RPMI8226 (cell line): Measurements from ENCODE around the gene ODAD2.
"Not testable (repeated sequence)": the region's sequence is repeated elsewhere in the genome, so short reads cannot be mapped to it uniquely, and the experiment has no call there.

Source experiments
- DNase-seq: peaks from one replicate; pipeline ENCODE4 v3.0.0-alpha.2; 2015

The ODAD2 gene

GRCh38 chr10:27998954-27999275, at the start of gene ODAD2:
TSS of gene ODAD2 (minus strand) at chr10:27999079. CDS start at chr10:27995142, 3,937 bp downstream.
- no peak for DNase-seq

DNA sequence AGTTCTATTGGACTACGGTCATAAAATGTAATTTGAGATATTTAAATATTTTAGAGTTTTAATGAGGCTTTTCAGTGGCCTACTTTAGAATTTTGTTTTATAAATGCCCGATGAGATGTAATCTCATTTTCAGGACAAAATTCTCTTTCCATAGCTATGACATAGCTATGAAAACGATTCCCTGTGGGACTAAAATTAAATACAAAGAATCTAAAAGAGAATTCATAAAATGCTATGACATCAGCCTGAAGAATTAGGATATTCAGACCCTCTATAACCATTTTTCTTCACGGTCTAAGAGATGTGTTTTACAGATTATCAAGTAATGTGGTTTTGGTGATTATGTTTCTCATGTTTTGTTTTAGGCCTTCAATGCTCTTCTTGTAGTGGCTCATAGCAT, 48.2 kb upstream of the ODAD2 start:
- no peak for DNase-seq

DNA sequence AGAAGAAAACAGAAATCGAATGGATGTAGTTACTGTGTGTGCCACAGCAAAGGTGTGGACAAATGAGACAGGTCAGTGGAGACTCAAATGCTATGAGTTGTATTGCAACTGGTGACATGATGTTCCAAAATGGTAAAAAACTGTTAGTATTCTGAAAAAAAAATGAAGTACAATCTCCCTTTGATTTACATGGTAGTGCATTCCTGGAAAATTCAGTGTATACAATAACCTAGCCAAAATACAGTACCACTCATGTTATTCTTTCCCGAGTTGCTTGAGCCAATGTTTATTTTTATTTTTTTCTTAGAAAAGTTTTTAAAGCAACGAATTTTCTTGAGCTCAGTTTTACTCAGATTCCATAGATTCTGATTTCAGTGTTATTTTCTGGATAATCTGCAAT, 47.7 kb upstream of the ODAD2 start:
- no peak for DNase-seq

DNA sequence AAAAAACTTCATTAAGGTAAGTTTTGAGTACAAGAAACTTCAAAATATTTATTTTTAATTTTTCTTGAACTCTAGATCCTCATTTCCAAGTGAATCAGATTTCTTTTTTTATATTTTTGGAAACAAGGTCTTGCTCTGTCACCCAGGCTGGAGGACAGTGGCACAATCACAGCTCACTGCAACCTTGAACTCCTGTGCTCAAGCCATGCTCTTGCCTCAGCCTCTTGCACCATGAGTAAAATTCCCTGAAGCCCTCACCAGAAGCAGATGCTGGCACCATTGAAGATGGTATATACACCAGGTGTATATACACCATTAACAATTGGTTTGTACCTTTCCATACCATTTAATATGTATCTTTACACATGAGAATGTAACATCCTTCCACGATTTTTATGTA, 45.1 kb upstream of the ODAD2 start:
- DNase-seq: no peak

DNA sequence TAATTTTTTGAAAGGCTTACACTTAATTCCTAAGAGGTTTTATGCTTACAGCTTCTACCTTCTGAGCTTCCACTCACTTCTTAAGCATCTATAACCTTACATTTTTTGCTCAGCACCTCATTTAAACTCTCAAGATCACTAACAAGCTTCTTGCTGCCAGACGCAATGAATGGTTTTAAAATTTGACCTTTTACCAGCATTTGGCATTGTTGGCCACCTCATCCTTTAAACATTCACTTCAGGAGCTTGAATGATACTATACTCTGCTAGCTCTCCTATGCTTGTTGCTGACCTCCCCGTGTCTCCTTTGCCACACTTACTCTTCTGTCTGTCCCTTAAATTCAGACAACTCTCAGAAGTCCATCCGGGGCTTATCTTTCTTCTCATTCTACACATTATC, 37.7 kb upstream of the ODAD2 start:
- DNase-seq: no peak

GRCh38 chr10:28020993-28021982, 22.4 kb upstream of the ODAD2 start:
- no peak for DNase-seq

DNA sequence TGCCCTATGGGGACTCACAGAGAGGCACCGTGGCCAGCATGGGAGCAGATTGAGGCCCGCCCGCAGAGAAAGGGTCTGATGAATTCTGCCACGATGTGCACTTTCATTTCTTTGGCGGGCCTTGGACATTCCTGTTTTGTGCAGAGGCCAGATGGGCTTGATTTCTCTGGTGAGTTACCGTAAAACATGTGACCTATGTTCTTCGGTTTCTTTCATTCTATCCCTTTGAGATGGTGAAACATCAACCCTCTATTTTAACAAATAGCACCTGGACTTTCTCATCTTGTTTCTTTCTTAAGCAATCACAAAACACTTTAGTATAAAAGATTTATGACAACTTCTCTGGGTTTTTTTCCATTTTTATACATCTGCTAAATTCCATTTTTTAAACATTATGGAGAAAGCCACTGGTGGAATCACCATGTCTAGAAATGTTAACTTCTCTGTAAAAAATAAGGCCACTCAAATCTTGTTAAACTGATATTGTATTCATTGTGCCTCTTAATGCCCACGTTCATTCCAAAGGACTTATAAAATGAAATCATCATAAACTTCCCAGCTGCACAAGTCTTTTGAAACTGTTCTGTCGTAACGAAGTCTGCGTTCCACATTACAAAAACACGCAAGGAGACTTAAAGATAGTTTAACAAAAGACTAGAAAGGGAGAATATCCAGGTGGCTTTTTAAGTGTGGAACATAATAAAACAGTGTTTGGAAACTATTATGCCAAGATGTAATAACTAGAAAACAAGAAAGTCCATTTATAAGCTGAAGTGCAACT, 21.4 kb upstream of the ODAD2 start:
- DNase-seq: no peak

DNA sequence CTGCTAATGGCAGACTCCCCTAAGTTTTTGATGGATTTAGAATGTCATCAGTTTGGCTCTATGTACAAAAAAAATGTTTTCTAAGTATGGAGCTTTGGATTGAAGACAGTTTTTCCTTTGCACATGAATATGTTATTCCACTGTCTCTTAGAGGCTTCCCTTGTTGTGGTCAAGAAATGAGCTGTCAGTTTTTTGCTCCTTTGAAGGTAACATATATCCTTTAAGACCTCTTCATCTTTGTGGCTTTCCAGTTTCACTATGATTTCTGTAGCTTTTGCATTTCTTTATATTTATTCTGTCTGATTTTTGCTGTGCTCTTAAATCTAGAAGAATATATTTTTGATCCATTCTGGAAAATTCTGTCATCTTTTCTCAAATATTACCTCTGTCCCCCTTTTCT, 15.8 kb upstream of the ODAD2 start:
- DNase-seq: no peak

GRCh38 chr10:28012990-28013515, 14.2 kb upstream of the ODAD2 start:
- DNase-seq: no peak

GRCh38 chr10:28010821-28011220, 11.9 kb upstream of the ODAD2 start:
- DNase-seq: no peak

DNA sequence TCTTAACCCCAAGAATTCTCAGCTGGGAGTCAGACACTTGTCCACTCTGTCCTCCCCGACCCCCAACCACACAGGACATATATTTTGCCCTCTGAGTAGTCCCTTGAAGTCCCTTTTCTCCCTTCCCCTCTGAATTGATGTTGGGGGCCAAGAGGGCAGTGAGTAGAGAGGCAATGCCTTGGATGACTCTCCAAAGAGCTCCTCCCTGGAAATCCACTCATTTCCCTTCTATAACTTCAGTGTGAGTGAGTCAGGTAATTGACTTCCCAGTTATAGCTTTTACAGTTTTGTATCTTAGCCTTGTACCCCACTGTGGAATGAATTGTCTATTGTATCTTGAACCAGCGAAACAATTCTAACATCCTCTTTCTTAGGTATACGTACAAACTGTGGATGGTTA, 9.2 kb upstream of the ODAD2 start:
- no peak for DNase-seq

- DNase-seq: no peak
Measured at GRCh38 chr10:28001353-28001752, 2.5 kb upstream of the ODAD2 start.

- DNase-seq: no peak
Measured at GRCh38 chr10:27998178-27998953, 513 bp downstream of the ODAD2 start.

DNA sequence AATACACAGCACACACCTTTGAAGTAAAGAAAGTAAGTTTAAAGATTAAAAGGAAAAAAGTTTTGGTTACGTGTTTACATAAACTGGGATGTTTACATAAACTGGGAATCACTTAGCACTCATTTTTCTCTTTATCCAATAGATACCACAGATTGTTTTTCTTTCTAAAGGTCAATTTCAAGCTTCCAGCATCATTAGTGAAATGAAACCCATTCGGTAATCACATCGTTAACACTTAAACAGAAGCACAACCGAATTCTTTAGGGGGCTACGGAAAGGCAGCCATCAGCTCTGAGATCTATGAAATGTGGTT, 1.1 kb downstream of the ODAD2 start:
- no peak for DNase-seq

GRCh38 chr10:27995311-27995710, 3.6 kb downstream of the ODAD2 start:
- no peak for DNase-seq

DNA sequence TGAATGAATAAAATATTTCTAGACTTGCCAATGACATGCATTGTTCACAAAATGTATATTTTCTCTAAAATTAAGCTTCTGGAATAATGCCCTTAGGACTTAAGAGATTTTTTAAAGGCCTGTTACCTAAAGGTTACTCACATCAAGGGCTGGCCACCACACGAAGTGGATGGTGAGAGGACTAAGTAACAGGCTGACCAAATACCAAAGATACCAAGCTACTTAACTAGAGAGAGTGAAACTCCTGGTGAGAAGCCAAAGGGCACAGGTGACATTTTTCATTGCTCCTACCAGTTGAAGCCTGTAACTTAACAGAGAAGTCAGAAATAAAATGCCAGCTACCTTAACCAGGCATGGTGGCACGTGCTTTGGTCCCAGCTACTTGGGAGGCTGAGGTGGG, 9.5 kb downstream of the ODAD2 start:
- DNase-seq: not testable (repeated sequence)

GRCh38 chr10:27986821-27987220, 12.1 kb downstream of the ODAD2 start:
- DNase-seq: no peak

DNA sequence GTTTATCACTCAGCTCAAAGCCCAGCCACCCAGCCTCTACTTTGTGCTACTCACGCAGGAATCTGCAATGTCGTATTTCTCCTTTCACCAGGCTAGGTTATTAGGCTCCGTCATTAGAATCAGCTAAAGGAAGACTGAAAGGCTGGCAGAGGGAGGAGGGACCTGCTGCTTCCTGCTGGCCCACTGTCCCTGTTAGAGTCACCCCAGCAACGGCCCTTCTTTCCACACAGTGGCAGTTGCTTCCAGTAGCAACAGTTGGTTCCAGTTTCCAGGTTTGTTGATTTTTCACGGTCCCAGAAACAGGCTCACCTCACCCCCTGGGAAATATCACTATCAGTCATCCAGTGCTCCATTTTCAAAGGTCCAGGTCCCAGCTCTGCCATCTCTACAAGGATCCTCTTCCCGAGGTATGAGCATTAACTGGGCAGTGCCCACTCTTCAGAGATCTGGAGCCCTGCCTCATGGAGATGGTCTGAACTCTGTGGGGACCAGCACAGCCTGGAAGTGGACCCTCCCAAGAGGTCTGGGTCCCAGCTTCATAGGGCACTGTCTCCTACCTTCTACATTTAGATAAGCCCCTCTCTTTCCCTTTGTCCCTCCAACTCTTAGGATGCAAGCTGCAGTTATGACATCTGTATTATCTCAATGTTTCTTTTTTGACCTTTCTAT, 15.9 kb downstream of the ODAD2 start:
- no peak for DNase-seq

DNA sequence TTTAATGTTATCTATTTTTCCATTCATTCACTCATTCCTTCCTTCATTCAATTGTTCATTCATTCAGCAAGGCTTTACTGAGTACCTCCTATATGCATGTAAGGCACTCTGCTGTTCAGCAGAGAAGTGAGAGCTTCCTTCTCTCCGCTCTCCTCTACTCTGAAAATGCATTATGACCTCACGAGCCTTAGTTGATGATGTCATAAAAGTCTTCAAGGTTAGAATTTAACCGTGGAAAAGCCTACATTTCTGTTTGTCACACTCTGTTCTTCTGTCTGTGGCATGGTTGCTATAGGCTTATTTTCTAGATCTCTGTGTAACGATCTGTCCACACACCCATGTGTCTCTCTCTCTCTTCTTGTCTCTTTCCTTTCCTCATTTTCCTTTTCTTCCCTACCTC, 17.1 kb downstream of the ODAD2 start:
- DNase-seq: no peak

- not testable (repeated sequence) for DNase-seq
Measured at GRCh38 chr10:27970795-27971194, 28.1 kb downstream of the ODAD2 start.

DNA sequence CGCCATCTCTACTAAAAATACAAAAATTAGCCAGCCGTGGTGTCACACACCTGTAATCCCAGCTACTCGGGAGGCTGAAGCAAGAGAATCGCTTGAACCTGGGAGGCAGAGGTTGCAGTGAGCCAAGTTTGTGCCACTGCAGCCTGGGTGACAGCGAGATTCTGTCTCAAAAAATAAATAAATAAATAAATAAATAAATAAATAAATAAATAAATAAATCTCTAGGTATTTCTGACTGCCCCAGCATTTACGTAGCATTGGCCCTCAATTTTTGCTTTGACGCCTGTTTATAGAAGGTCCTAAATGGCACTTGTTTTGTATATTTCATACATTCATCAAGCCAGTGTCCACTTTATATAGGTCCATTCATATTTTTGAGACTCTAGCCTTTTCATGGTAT, 28.9 kb downstream of the ODAD2 start:
- DNase-seq: not testable (repeated sequence)

DNA sequence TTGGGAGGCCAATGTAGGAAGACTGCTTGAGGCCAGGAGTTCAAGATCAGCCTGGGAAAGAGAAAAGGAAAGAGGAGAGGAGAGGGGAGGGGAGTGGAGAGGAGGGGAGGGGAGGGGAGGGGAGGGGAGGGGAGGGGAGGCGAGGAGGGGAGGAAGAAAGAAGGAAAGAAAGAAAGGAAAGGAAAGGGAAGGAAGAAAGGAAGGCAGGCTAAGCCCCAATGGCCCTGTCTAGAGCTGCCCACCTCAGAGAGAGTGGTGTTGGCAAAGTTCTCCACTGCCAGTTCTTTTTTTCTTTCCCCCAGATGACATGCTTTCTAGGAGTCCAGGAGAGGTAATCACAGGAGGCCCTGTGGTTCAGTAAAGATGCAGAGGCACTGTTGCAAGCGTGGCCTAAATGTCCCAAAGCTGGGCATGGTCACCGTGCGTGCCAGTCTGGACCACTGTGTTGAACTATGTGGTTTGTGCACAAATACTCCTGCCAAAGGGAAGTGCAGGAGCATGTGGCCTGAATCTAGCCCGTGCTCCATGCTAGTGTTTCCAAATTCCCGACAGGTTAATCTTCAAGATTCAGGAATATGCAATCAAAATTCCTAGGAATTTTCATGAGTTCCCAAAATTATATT, 39.7 kb downstream of the ODAD2 start:
- no peak for DNase-seq
